GM10248 (cell line): ENCODE results near the gene TTC7B.

Experiments
- CTCF ChIA-PET: fragments of 300-600 bp; sonication (Branson Sonifier 250); formaldehyde crosslinking; extraction: SDS; loops from one replicate; lab custom pipeline; 2021; ENCODE audit warnings: antibody characterized with exemption; lab: Yijun Ruan, JAX
- POLR2A ChIA-PET: fragments of 350-650 bp; sonication (Branson Sonifier 250); formaldehyde crosslinking; extraction: SDS; loops from one replicate; lab custom pipeline; 2020; ENCODE audit warnings: antibody characterized with exemption; lab: Yijun Ruan, JAX
- DNase-seq: peaks from one replicate; pipeline ENCODE4 v3.0.0; 2012; ENCODE audit errors: extremely low spot score
- TF ChIP-seq, protein P1 (sequence below): IDR thresholded peaks from 2 replicates; pipeline ENCODE4 v1.5.1; 2012; ENCODE audit warnings: mild to moderate bottlenecking, low read depth; ENCODE audit errors: extremely low read depth, missing control alignments, control extremely low read depth

TTC7B gene

DNA sequence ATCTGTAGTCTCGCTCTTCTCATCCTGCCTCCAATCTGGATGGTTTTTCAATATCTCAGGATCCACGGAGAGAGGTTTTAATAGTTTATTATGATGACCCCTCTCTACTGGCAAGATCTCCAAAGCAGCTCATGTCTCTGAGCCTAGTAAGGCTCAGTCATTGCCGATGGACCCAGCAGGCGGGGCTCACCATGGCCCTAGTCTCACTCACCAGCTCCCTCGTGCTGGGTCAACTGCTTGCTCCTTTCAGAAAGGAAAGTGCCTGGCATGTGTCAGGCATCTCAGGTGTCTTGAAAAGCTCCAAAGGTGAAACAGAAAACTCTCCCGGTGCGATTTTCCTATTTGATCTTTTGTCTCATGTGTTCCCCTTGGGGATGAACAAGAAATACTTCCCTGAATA, 240.4 kb downstream of the TTC7B start:
- no peak for DNase-seq
- CTCF ChIA-PET: interaction anchor here (0.9 to 1.6 kb wide), 2 partner anchors 11 to 181 kb away, joined by 3 read pairs; no protein-coding TSS in a partner anchor
- TF ChIP-seq, protein P1, sequence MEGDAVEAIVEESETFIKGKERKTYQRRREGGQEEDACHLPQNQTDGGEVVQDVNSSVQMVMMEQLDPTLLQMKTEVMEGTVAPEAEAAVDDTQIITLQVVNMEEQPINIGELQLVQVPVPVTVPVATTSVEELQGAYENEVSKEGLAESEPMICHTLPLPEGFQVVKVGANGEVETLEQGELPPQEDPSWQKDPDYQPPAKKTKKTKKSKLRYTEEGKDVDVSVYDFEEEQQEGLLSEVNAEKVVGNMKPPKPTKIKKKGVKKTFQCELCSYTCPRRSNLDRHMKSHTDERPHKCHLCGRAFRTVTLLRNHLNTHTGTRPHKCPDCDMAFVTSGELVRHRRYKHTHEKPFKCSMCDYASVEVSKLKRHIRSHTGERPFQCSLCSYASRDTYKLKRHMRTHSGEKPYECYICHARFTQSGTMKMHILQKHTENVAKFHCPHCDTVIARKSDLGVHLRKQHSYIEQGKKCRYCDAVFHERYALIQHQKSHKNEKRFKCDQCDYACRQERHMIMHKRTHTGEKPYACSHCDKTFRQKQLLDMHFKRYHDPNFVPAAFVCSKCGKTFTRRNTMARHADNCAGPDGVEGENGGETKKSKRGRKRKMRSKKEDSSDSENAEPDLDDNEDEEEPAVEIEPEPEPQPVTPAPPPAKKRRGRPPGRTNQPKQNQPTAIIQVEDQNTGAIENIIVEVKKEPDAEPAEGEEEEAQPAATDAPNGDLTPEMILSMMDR: no peak
- POLR2A ChIA-PET: no interaction called here

DNA sequence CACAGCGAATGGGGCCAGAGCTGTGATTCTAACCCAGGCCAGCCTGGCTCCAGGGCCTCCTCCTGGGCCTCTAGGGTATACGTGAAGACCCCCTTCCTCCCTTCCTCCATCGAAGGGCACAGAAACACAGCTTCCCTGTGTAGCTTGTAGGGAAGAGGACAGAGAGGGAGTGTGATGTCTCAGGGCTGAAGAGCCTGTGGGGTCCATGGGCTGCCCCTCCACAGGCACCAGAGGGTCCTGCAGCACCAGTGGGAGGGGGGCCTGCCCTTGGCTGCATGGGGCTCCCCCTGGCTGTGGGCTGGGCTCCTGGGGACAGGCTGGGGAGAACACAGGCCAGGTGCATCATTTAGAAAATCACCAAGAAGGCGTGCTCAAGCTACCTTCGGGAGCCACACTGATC, 240.9 kb downstream of the TTC7B start:
- CTCF ChIA-PET: interaction anchor here (0.9 kb wide), 1 partner anchor 11 kb away, joined by 3 read pairs; no protein-coding TSS in a partner anchor
- POLR2A ChIA-PET: no interaction called here
- TF ChIP-seq, protein P1: no peak
- DNase-seq: no peak

DNA sequence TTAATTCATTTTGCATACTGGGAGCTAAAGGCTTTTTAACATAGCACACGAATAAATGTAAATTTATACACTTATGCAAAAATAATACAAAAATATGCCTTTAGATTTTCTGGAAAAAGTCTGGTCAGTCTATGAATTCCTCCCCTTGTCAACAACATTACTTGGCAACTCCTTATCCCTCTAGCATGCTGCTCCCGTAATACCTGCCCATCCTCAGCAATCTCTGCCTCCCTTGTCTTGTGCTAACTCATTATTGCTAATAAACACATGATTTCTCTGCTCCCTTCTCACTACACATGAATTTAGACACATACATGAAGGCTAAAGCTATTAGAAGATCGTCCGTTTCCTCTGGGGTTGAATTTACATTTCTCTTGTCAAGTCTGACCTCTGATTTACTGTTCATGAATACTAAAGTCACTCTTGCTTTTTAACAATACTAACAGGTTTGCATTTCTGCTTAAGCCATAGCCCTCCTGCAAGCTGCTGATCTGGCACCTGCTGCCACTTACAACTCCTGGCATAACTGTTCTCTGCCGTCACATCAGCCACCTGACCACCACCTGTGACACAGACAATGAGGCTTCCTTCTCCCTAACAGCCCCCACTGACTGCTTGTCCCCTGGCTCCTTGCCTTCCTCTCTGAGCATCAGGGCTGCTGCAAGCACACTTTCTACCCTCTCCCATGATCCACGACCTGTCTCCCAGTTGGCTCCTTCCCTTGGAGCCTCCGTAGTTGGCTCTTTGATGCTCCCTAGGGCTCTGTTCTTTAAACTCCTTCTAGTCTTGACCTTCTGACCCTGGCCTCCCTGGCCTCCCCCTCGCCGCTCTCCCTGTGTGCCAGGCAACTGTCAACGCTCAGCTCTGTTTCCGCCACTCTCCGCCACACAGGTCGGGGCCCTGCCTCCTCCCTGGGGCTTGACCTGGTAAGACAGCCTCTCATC, 241.8 kb downstream of the TTC7B start:
- TF ChIP-seq, protein P1: no peak
- CTCF ChIA-PET: interaction anchor here (0.9 kb wide), 1 partner anchor 12 kb away, joined by 3 read pairs; no protein-coding TSS in a partner anchor
- no peak for DNase-seq
- POLR2A ChIA-PET: no interaction called here

DNA sequence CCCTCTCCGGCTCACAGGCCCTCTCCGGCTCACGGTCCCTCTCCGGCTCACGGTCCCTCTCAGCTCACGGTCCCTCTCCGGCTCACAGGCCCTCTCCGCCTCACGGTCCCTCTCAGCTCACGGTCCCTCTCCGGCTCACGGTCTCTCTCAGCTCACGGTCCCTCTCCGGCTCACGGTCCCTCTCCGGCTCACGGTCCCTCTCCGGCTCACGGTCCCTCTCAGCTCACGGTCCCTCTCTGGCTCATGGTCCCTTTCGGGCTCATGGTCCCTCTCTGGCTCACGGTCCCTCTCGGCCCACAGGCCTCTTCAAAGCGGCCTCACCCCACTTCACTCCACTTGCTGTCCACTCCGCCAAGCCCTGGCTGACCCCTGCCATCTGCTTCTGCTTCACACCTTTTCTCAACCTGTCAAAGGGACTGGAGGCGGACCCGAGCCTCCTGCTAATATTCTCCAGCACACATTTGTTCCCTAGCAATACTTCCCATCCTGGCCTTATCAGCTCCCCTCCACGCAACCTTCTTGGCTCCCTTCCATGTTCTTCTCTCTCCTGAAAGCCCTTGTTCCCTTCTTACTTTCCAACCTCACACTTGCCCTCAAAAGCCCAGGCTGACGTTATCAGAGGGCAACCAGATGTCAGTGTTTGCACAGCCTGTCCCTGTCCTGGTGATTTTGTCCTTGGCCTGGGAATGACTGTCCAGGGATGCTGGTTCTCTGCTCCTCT, 242.7 kb downstream of the TTC7B start:
- TF ChIP-seq, protein P1: no peak
- DNase-seq: no peak
- CTCF ChIA-PET: no interaction called here
- POLR2A ChIA-PET: no interaction called here

DNA sequence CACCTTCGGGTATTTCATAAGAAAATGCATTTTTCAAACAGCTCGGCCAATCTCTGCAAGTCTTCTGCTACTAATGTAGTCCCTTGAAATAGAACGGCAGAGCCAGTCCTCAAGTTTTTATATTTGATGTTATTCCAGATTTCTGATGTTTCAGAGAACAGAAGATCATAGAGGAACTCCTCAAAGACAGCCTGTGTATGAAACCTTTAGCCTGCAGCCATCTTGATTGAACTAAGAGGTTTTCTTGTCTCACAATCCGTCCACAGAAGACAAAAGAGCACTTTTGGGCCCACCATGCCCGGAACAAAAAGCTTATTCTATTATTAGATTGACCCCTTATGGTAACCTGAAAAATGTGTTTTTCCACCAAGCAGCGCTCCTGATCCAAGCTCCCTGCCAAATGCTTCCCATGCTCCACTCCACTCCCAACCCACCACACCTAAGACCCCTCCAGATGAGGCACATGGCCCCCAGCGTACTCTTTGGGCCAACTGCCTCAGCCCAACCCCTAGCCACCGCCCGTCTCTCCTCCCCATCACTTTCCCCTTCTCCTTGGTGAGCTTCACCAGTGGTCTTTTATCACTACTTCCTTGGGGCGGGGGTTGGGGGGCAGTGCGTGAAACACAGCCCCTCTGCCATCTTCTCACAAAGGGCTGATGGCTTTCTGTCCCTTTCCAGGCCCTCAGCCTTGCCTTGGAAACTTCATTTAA, 243.6 kb downstream of the TTC7B start:
- TF ChIP-seq, protein P1: no peak
- no peak for DNase-seq
- CTCF ChIA-PET: no interaction called here
- POLR2A ChIA-PET: no interaction called here
